Measurements from ENCODE around the gene TACC2. TPM values are rescaled to one million over a fixed set of nuclear protein-coding genes. Genes with fewer than 3 reads are reported as not detected.
A peak's percentile ranks its signal among the peaks of the same experiment; 100 is the strongest.

Gene TACC2
- polyA plus RNA-seq, 4 donors, result 28.6 to 99.5 (median 77.2) TPM

- FAIRE-seq, result no peak
- Histone ChIP-seq H3K27ac (ENCODE audit: low read depth in 1 of 3, low read length in 2 of 3) (peak overlapping the region in 2 of 3 donors; percentile 70 to 74), H3K4me3 (ENCODE audit: low read depth in 1 of 3, low read length in 3 of 3) (no peak overlapping the region), H3K27me3 (ENCODE audit: control insufficient read depth in 3 of 3, insufficient read depth in 3 of 3, low read length in 3 of 3) (no peaks in the 10 kb centered on the region), H3K9me3 (ENCODE audit: control insufficient read depth in 2 of 2, insufficient read depth in 1 of 2, low read depth in 1 of 2, low read length in 1 of 2) (peaks cover 0 to 6% of the 10 kb centered on the region in 2 donors), H3K36me3 (ENCODE audit: control insufficient read depth in 3 of 3, insufficient read depth in 2 of 3, low read depth in 1 of 3, low read length in 3 of 3) (no peaks in the 10 kb centered on the region), H3K4me1 (ENCODE audit: control insufficient read depth in 3 of 3, insufficient read depth in 2 of 3, low read depth in 1 of 3, low read length in 2 of 3) (peaks cover 0 to 30% (median 0%) of the 10 kb centered on the region in 3 donors)
- WGBS, 3 donors, result 9 to 26% (median 25%) methylated on average over 10 of the region's 10 CpGs
- DNase-seq, result peak; percentile 77 to 79
Observed at GRCh38 chr10:121994429-121994941, 5.5 kb downstream of the TACC2 start.

- DNase-seq (no peak), FAIRE-seq (no peak)
- 67 to 75% (median 72%) methylated on average over 6 of the region's 6 CpGs for WGBS, 3 donors
- peaks cover 0 to 7% of the 10 kb centered on the region in 2 donors for H3K9me3 ChIP-seq (ENCODE audit: control insufficient read depth in 2 of 2, insufficient read depth in 1 of 2, low read depth in 1 of 2, low read length in 1 of 2)
- no peak overlapping the region for H3K27ac ChIP-seq (ENCODE audit: low read depth in 1 of 3, low read length in 2 of 3)
- peaks cover 0 to 21% (median 0%) of the 10 kb centered on the region in 3 donors for H3K4me1 ChIP-seq (ENCODE audit: control insufficient read depth in 3 of 3, insufficient read depth in 2 of 3, low read depth in 1 of 3, low read length in 2 of 3)
- H3K36me3 ChIP-seq (ENCODE audit: control insufficient read depth in 3 of 3, insufficient read depth in 2 of 3, low read depth in 1 of 3, low read length in 3 of 3), result no peaks in the 10 kb centered on the region
- H3K4me3 ChIP-seq (ENCODE audit: low read depth in 1 of 3, low read length in 3 of 3), result no peak overlapping the region
- H3K27me3 ChIP-seq (ENCODE audit: control insufficient read depth in 3 of 3, insufficient read depth in 3 of 3, low read length in 3 of 3), result no peaks in the 10 kb centered on the region
Observed at GRCh38 chr10:121998462-121998861, 9.5 kb downstream of the TACC2 start.

GRCh38 chr10:121999301-121999700, 10.3 kb downstream of the TACC2 start:
- Histone ChIP-seq H3K4me3 (ENCODE audit: low read depth in 1 of 3, low read length in 3 of 3) (no peak overlapping the region), H3K4me1 (ENCODE audit: control insufficient read depth in 3 of 3, insufficient read depth in 2 of 3, low read depth in 1 of 3, low read length in 2 of 3) (peaks cover 0 to 13% (median 0%) of the 10 kb centered on the region in 3 donors), H3K27me3 (ENCODE audit: control insufficient read depth in 3 of 3, insufficient read depth in 3 of 3, low read length in 3 of 3) (no peaks in the 10 kb centered on the region), H3K9me3 (ENCODE audit: control insufficient read depth in 2 of 2, insufficient read depth in 1 of 2, low read depth in 1 of 2, low read length in 1 of 2) (peaks cover 0 to 7% of the 10 kb centered on the region in 2 donors), H3K36me3 (ENCODE audit: control insufficient read depth in 3 of 3, insufficient read depth in 2 of 3, low read depth in 1 of 3, low read length in 3 of 3) (no peaks in the 10 kb centered on the region), H3K27ac (ENCODE audit: low read depth in 1 of 3, low read length in 2 of 3) (no peak overlapping the region)
- no peak for DNase-seq
- 94 to 97% (median 95%) methylated on average over 4 of the region's 4 CpGs for WGBS, 3 donors
- no peak for FAIRE-seq

- H3K27me3 ChIP-seq (ENCODE audit: control insufficient read depth in 3 of 3, insufficient read depth in 3 of 3, low read length in 3 of 3), result no peaks in the 10 kb centered on the region
- no peak for FAIRE-seq
- H3K27ac ChIP-seq (ENCODE audit: low read depth in 1 of 3, low read length in 2 of 3), result no peak overlapping the region
- H3K4me1 ChIP-seq (ENCODE audit: control insufficient read depth in 3 of 3, insufficient read depth in 2 of 3, low read depth in 1 of 3, low read length in 2 of 3), result no peaks in the 10 kb centered on the region
- WGBS, 3 donors, result 71 to 75% (median 72%) methylated on average over 1 of the region's 1 CpG
- no peak for DNase-seq
- no peak overlapping the region for H3K4me3 ChIP-seq (ENCODE audit: low read depth in 1 of 3, low read length in 3 of 3)
- H3K9me3 ChIP-seq (ENCODE audit: control insufficient read depth in 2 of 2, insufficient read depth in 1 of 2, low read depth in 1 of 2, low read length in 1 of 2), result peaks cover 0 to 9% of the 10 kb centered on the region in 2 donors
- H3K36me3 ChIP-seq (ENCODE audit: control insufficient read depth in 3 of 3, insufficient read depth in 2 of 3, low read depth in 1 of 3, low read length in 3 of 3), result no peaks in the 10 kb centered on the region
Observed at GRCh38 chr10:122001698-122002097, 12.7 kb downstream of the TACC2 start.

- Histone ChIP-seq H3K36me3 (ENCODE audit: control insufficient read depth in 3 of 3, insufficient read depth in 2 of 3, low read depth in 1 of 3, low read length in 3 of 3) (no peaks in the 10 kb centered on the region), H3K9me3 (ENCODE audit: control insufficient read depth in 2 of 2, insufficient read depth in 1 of 2, low read depth in 1 of 2, low read length in 1 of 2) (peaks cover 0 to 2% of the 10 kb centered on the region in 2 donors), H3K27ac (ENCODE audit: low read depth in 1 of 3, low read length in 2 of 3) (no peak overlapping the region), H3K4me3 (ENCODE audit: low read depth in 1 of 3, low read length in 3 of 3) (no peak overlapping the region), H3K27me3 (ENCODE audit: control insufficient read depth in 3 of 3, insufficient read depth in 3 of 3, low read length in 3 of 3) (no peaks in the 10 kb centered on the region), H3K4me1 (ENCODE audit: control insufficient read depth in 3 of 3, insufficient read depth in 2 of 3, low read depth in 1 of 3, low read length in 2 of 3) (no peaks in the 10 kb centered on the region)
- DNase-seq (peak in 1 of 2 donors; percentile 48), FAIRE-seq (no peak)
- 16 to 45% (median 23%) methylated on average over 3 of the region's 3 CpGs for WGBS, 3 donors
Observed at GRCh38 chr10:122007415-122007814, 18.5 kb downstream of the TACC2 start.

GRCh38 chr10:122010405-122011050, 21.6 kb downstream of the TACC2 start:
- Histone ChIP-seq H3K27ac (ENCODE audit: low read depth in 1 of 3, low read length in 2 of 3) (no peak overlapping the region), H3K36me3 (ENCODE audit: control insufficient read depth in 3 of 3, insufficient read depth in 2 of 3, low read depth in 1 of 3, low read length in 3 of 3) (no peaks in the 10 kb centered on the region), H3K4me1 (ENCODE audit: control insufficient read depth in 3 of 3, insufficient read depth in 2 of 3, low read depth in 1 of 3, low read length in 2 of 3) (peaks cover 0 to 21% (median 4%) of the 10 kb centered on the region in 3 donors), H3K9me3 (ENCODE audit: control insufficient read depth in 2 of 2, insufficient read depth in 1 of 2, low read depth in 1 of 2, low read length in 1 of 2) (peaks cover 0 to 4% of the 10 kb centered on the region in 2 donors), H3K4me3 (ENCODE audit: low read depth in 1 of 3, low read length in 3 of 3) (no peak overlapping the region), H3K27me3 (ENCODE audit: control insufficient read depth in 3 of 3, insufficient read depth in 3 of 3, low read length in 3 of 3) (peaks cover 0 to 2% (median 0%) of the 10 kb centered on the region in 3 donors)
- DNase-seq (no peak), FAIRE-seq (no peak)
- WGBS, 3 donors, result 81 to 97% (median 94%) methylated on average over 4 of the region's 4 CpGs

- H3K27me3 ChIP-seq (ENCODE audit: control insufficient read depth in 3 of 3, insufficient read depth in 3 of 3, low read length in 3 of 3), result peaks cover 0 to 2% (median 0%) of the 10 kb centered on the region in 3 donors
- FAIRE-seq (no peak), DNase-seq (no peak)
- peaks cover 0 to 26% (median 4%) of the 10 kb centered on the region in 3 donors for H3K4me1 ChIP-seq (ENCODE audit: control insufficient read depth in 3 of 3, insufficient read depth in 2 of 3, low read depth in 1 of 3, low read length in 2 of 3)
- 75 to 79% (median 75%) methylated on average over 5 of the region's 5 CpGs for WGBS, 3 donors
- H3K9me3 ChIP-seq (ENCODE audit: control insufficient read depth in 2 of 2, insufficient read depth in 1 of 2, low read depth in 1 of 2, low read length in 1 of 2), result peaks cover 0 to 4% of the 10 kb centered on the region in 2 donors
- peaks cover 0 to 2% (median 0%) of the 10 kb centered on the region in 3 donors for H3K36me3 ChIP-seq (ENCODE audit: control insufficient read depth in 3 of 3, insufficient read depth in 2 of 3, low read depth in 1 of 3, low read length in 3 of 3)
- peak overlapping the region in 1 of 3 donors; percentile 60 for H3K27ac ChIP-seq (ENCODE audit: low read depth in 1 of 3, low read length in 2 of 3)
- H3K4me3 ChIP-seq (ENCODE audit: low read depth in 1 of 3, low read length in 3 of 3), result no peak overlapping the region
Observed at GRCh38 chr10:122012731-122013130, 23.8 kb downstream of the TACC2 start.

- peak overlapping the region in 1 of 3 donors; percentile 60 for H3K27ac ChIP-seq (ENCODE audit: low read depth in 1 of 3, low read length in 2 of 3)
- H3K4me3 ChIP-seq (ENCODE audit: low read depth in 1 of 3, low read length in 3 of 3), result no peak overlapping the region
- peak; percentile 54 to 74 for DNase-seq
- FAIRE-seq, result no peak
- H3K27me3 ChIP-seq (ENCODE audit: control insufficient read depth in 3 of 3, insufficient read depth in 3 of 3, low read length in 3 of 3), result peaks cover 0 to 2% (median 0%) of the 10 kb centered on the region in 3 donors
- H3K4me1 ChIP-seq (ENCODE audit: control insufficient read depth in 3 of 3, insufficient read depth in 2 of 3, low read depth in 1 of 3, low read length in 2 of 3), result peaks cover 0 to 28% (median 4%) of the 10 kb centered on the region in 3 donors
- H3K9me3 ChIP-seq (ENCODE audit: control insufficient read depth in 2 of 2, insufficient read depth in 1 of 2, low read depth in 1 of 2, low read length in 1 of 2), result peaks cover 0 to 4% of the 10 kb centered on the region in 2 donors
- H3K36me3 ChIP-seq (ENCODE audit: control insufficient read depth in 3 of 3, insufficient read depth in 2 of 3, low read depth in 1 of 3, low read length in 3 of 3), result peaks cover 0 to 2% (median 0%) of the 10 kb centered on the region in 3 donors
- WGBS, 3 donors, result 11 to 46% (median 32%) methylated on average over 8 of the region's 8 CpGs
Observed at GRCh38 chr10:122013311-122013780, 24.4 kb downstream of the TACC2 start.

Data from small intestine (tissue), 7 donors.